K562 (cell line): Measurements from ENCODE around the gene LDB2. TPM values are rescaled to one million over a fixed set of nuclear protein-coding genes. Genes with fewer than 3 reads are reported as not detected.

Experiments used
- ATAC-seq: fragments of 200-7000 bp; cut with Tn5 transposase; 3 replicates; pipeline ENCODE4 v1.9.1; 2020; ENCODE audit warnings: moderate library complexity
- BruUV-seq: library from RNA; stranded (reverse); fragments of 400-500 nt; replicated peaks from 2 replicates; lab custom pipeline; 2021; lab: Mats Ljungman, UMichigan
- CTCF ChIA-PET: fragments of 300-600 bp; formaldehyde crosslinking; extraction: SDS; loops from one replicate; lab custom pipeline; 2021; ENCODE audit warnings: low intra/inter-chr PET ratio; lab: Yijun Ruan, JAX
- POLR2A ChIA-PET: fragments of 300-600, 350-650 bp; sonication (Branson Sonifier 250); formaldehyde crosslinking; extraction: SDS; loops from one replicate; lab custom pipeline; 2021; ENCODE audit warnings: antibody characterized with exemption, inconsistent platforms; lab: Yijun Ruan, JAX
- DNase-seq, 4 experiments: peaks; one replicate each; pipeline versions ENCODE4 v3.0.0 to v3.0.0-alpha.2; 2011 to 2018; ENCODE audit warnings: low spot score in 3 of 4, mixed read lengths in 3 of 4; ENCODE audit errors: extremely low read depth in 1 of 4
- FAIRE-seq: peaks from 2 replicates; lab custom pipeline; 2011; peaks lifted over from hg19 to GRCh38; lab: Jason Lieb, UNC
- H2AFZ ChIP-seq: 2 replicates; pipeline ENCODE4 v1.6.0; 2011; ENCODE audit warnings: low read depth, low read length, control low read depth, inconsistent platforms
- H3K27ac ChIP-seq: fragments of 200-600 bp; 3 replicates; pipeline ENCODE4 v1.8.0; 2011; ENCODE audit warnings: low read depth, mild to moderate bottlenecking, control low read depth, inconsistent platforms, low read length, moderate library complexity, mixed read lengths; ENCODE audit errors: extremely low read depth
- H3K27me3 ChIP-seq, 2 experiments: fragments of 300-600 bp in 1 of 2; 2 replicates in 1 of 2; 3 replicates in 1 of 2; pipeline versions ENCODE4 v1.6.0 to v1.8.0; 2011; ENCODE audit warnings: inconsistent platforms in 2 of 2, low read length in 2 of 2, mild to moderate bottlenecking in 1 of 2, mixed read lengths in 1 of 2, moderate library complexity in 1 of 2; ENCODE audit not compliant: control insufficient read depth in 2 of 2, insufficient read depth in 2 of 2
- H3K36me3 ChIP-seq: fragments of 300-600 bp; 3 replicates; pipeline ENCODE4 v1.8.0; 2011; ENCODE audit warnings: mild to moderate bottlenecking, low read length, inconsistent platforms; ENCODE audit not compliant: control insufficient read depth, insufficient read depth
- H3K4me1 ChIP-seq, 2 experiments: fragments of 200-600 bp in 1 of 2; replicated peaks in 1 of 2; 2 replicates in 1 of 2; 3 replicates in 1 of 2; pipeline versions ENCODE4 v1.5.1 to v1.8.0; 2011; ENCODE audit warnings: inconsistent platforms in 2 of 2, low read length in 2 of 2, mild to moderate bottlenecking in 1 of 2, mixed read lengths in 1 of 2, moderate library complexity in 1 of 2; ENCODE audit not compliant: control insufficient read depth in 2 of 2, insufficient read depth in 2 of 2
- H3K4me2 ChIP-seq: 2 replicates; pipeline ENCODE4 v1.6.1; 2011; ENCODE audit warnings: low read length, control low read depth, inconsistent platforms, mixed read lengths; ENCODE audit not compliant: insufficient read depth
- H3K4me3 ChIP-seq: fragments of 200-600 bp; sonication (generic), shearing (Covaris generic); 2 replicates; pipeline ENCODE4 v1.5.1; 2016; ENCODE audit warnings: control low read depth, inconsistent platforms
- H3K79me2 ChIP-seq: fragments of 200-600 bp; 3 replicates; pipeline ENCODE4 v1.8.0; 2011; ENCODE audit warnings: low read length, inconsistent platforms; ENCODE audit not compliant: control insufficient read depth, insufficient read depth
- H3K9ac ChIP-seq, 2 experiments: 2 replicates each; pipeline versions ENCODE4 v1.6.0 to v1.6.1; 2011; ENCODE audit warnings: low read depth in 2 of 2, low read length in 2 of 2, control low read depth in 1 of 2, inconsistent platforms in 1 of 2, mild to moderate bottlenecking in 1 of 2, mixed read lengths in 1 of 2; ENCODE audit not compliant: insufficient read depth in 1 of 2
- H3K9me1 ChIP-seq: one replicate; pipeline ENCODE4 v1.6.0; 2011; ENCODE audit warnings: inconsistent platforms, mild to moderate bottlenecking, low read length, moderate library complexity; ENCODE audit not compliant: control insufficient read depth, insufficient read depth
- H3K9me3 ChIP-seq: replicated peaks from 2 replicates; pipeline ENCODE4 v1.5.1; 2011; ENCODE audit warnings: low read depth, low read length, inconsistent platforms; ENCODE audit not compliant: control insufficient read depth, insufficient read depth
- H4K20me1 ChIP-seq: replicated peaks from 2 replicates; pipeline ENCODE4 v1.6.1; 2011; ENCODE audit warnings: low read length, inconsistent platforms, mixed read lengths; ENCODE audit not compliant: control insufficient read depth, insufficient read depth
- ADNP ChIP-seq: fragments of 200-800 bp; sonication (Bioruptor generic); IDR thresholded peaks from 2 replicates; pipeline ENCODE4 v1.6.1; 2016; ENCODE audit warnings: missing genetic modification characterization, missing compliant biosample characterization
- CBX8 ChIP-seq: fragments of 200-600 bp; sonication (generic); IDR thresholded peaks from 2 replicates; pipeline ENCODE4 v1.6.1; 2012; ENCODE audit warnings: borderline replicate concordance, mixed run types, low read depth, mild to moderate bottlenecking, moderate library complexity, mixed read lengths, low read length, control low read depth, inconsistent platforms; ENCODE audit not compliant: poor library complexity, severe bottlenecking; ENCODE audit errors: extremely low read depth
- KLF16 ChIP-seq: IDR thresholded peaks from 2 replicates; pipeline ENCODE4 v1.6.1; 2016; ENCODE audit warnings: antibody characterized with exemption
- MEF2A ChIP-seq: IDR thresholded peaks from 2 replicates; pipeline ENCODE4 v1.6.1; 2011; ENCODE audit warnings: low read depth, mild to moderate bottlenecking, low read length, moderate library complexity; ENCODE audit not compliant: control insufficient read depth
- MEIS2 ChIP-seq: fragments of 450-650 bp; IDR thresholded peaks from 2 replicates; pipeline ENCODE4 v1.6.1; 2014; ENCODE audit warnings: mild to moderate bottlenecking; ENCODE audit not compliant: partially characterized antibody
- NBN ChIP-seq: fragments of 450-650 bp; IDR thresholded peaks from 2 replicates; pipeline ENCODE4 v1.6.1; 2016; ENCODE audit warnings: low read depth, mild to moderate bottlenecking
- NFE2L1 ChIP-seq: fragments of 450-650 bp; IDR thresholded peaks from 2 replicates; pipeline ENCODE4 v1.6.1; 2016; ENCODE audit warnings: missing genetic modification characterization, low read depth, mild to moderate bottlenecking, missing compliant biosample characterization, moderate library complexity, borderline replicate concordance
- NFRKB ChIP-seq: fragments of 450-650 bp; IDR thresholded peaks from 2 replicates; pipeline ENCODE4 v1.6.1; 2016; ENCODE audit warnings: low read depth
- SIX5 ChIP-seq, 2 experiments: IDR thresholded peaks; 2 replicates each; pipeline ENCODE4 v1.6.1; 2011; ENCODE audit warnings: low read length in 2 of 2, borderline replicate concordance in 1 of 2, low read depth in 1 of 2, mild to moderate bottlenecking in 1 of 2, moderate library complexity in 1 of 2; ENCODE audit not compliant: insufficient read depth in 1 of 2
- ZNF407 ChIP-seq: fragments of 450-650 bp; IDR thresholded peaks from 2 replicates; pipeline ENCODE4 v1.6.1; 2016; ENCODE audit warnings: low read depth
- ZSCAN32 ChIP-seq: fragments of 450-650 bp; formaldehyde crosslinking; IDR thresholded peaks from 2 replicates; pipeline ENCODE4 v1.4.0; 2020; ENCODE audit warnings: mild to moderate bottlenecking, moderate library complexity
- WGBS: fragments of 100-300 bp; shearing (Covaris generic); methylation state at CpG from one replicate; pipeline ENCODE4 v1.1.6; 2016; ENCODE audit warnings: low coverage, mixed read lengths; ENCODE audit not compliant: insufficient coverage; ENCODE audit errors: missing lambda C conversion rate; 5-methylcytosine and 5-hydroxymethylcytosine counted together
- in situ Hi-C: fragments of 300-500 bp; cut with MboI; formaldehyde crosslinking; loops from 4 replicates; pipeline ENCODE4 v1.15.0; 2018; ENCODE audit warnings: inconsistent platforms, mixed read lengths
- intact Hi-C: fragments of 100-400 bp; cut with micrococcal nuclease; formaldehyde crosslinking; loops from 2 replicates; pipeline ENCODE4 v1.14.2; 2022
- polyA plus RNA-seq, 8 experiments: library from polyadenylated mRNA; depleted of rRNA in 4 of 8; stranded (reverse) in 5 of 8; unstranded in 3 of 8; fragments of >200 nt; fragmentation: Nextera tagmentation in 2 of 8; fragmentation: Illumina TruSeq in 1 of 8; extraction: Ambion mirVana in 2 of 8; extraction: Trizol in 1 of 8; gene quantifications; 2 replicates each; pipeline versions ENCODE4 v1.2.1 to v1.2.3, GENCODE V29; 2011 to 2014; ENCODE audit warnings: inconsistent platforms in 1 of 8, missing spikeins in 1 of 8
- total RNA-seq, 7 experiments: library from RNA; depleted of rRNA in 6 of 7; stranded (reverse); fragments of >200 nt in 6 of 7; fragmentation: Illumina TruSeq in 2 of 7; extraction: Trizol in 2 of 7; gene quantifications; 2 replicates each; pipeline versions ENCODE4 v1.2.1 to v1.2.3, GENCODE V29; 2011 to 2021; ENCODE audit warnings: low replicate concordance in 1 of 7
- TF ChIP-seq, protein P1 (sequence below): sonication (generic); formaldehyde crosslinking; IDR thresholded peaks from 2 replicates; pipeline ENCODE4 v1.8.1; 2023; ENCODE audit warnings: mild to moderate bottlenecking, missing genetic modification reagents

LDB2 gene
- total and polyA plus RNA-seq, 9 of the 15 experiments (the other 6 are each of a cell fraction or from before 2014, with no cell fraction given): 0.10 to 0.20 TPM; not detected in 7

GRCh38 chr4:16682975-16683374 is 215.5 kb downstream of the LDB2 start:
- no peaks in the 10 kb centered on the region for H3K9me1 ChIP-seq
- no peaks in the 10 kb centered on the region for H3K4me1 ChIP-seq
- CTCF ChIA-PET: no interaction called here
- no peak overlapping the region for H3K27ac ChIP-seq
- H3K4me2 ChIP-seq: no peak overlapping the region
- no peaks in the 10 kb centered on the region for H3K9me3 ChIP-seq
- intact Hi-C loops: no loop called here
- 0% methylated on average over 3 of the region's 3 CpGs for WGBS
- no peak overlapping the region for H3K4me3 ChIP-seq
- no peak for DNase-seq
- in situ Hi-C loops: no loop called here
- H4K20me1 ChIP-seq: no peaks in the 10 kb centered on the region
- no TSS peak for BruUV-seq
- ATAC-seq: no peak
- no peaks in the 10 kb centered on the region for H3K36me3 ChIP-seq
- no peaks in the 10 kb centered on the region for H3K79me2 ChIP-seq
- no peak overlapping the region for H3K9ac ChIP-seq
- no peak for FAIRE-seq
- POLR2A ChIA-PET: interaction anchor here (0.7 kb wide), 1 partner anchor 45 kb away, joined by 3 read pairs; no protein-coding TSS in a partner anchor
- no peak overlapping the region for H2AFZ ChIP-seq
- H3K27me3 ChIP-seq: no peaks in the 10 kb centered on the region
- TF ChIP-seq NFRKB (no peak), SIX5 (IDR thresholded peaks at IDR 0.05; ENCODE audit: borderline replicate concordance in 1 of 2, insufficient read depth in 1 of 2, low read depth in 1 of 2, low read length in 2 of 2) (no peak), ZNF407 (no peak), NFE2L1 (no peak), ADNP (tag) (no peak), MEF2A (no peak), MEIS2 (no peak), CBX8 (no peak), KLF16 (no peak), NBN (no peak), ZSCAN32 (CRISPR knock-in tag) (no peak)
- TF ChIP-seq, protein P1, sequence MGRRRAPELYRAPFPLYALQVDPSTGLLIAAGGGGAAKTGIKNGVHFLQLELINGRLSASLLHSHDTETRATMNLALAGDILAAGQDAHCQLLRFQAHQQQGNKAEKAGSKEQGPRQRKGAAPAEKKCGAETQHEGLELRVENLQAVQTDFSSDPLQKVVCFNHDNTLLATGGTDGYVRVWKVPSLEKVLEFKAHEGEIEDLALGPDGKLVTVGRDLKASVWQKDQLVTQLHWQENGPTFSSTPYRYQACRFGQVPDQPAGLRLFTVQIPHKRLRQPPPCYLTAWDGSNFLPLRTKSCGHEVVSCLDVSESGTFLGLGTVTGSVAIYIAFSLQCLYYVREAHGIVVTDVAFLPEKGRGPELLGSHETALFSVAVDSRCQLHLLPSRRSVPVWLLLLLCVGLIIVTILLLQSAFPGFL: no peak
